HEK293 (cell line): ENCODE data around the gene CTXND2.

Experiments
- CTCF ChIA-PET: fragments of 350-600 bp; formaldehyde crosslinking; extraction: SDS; loops from one replicate; lab custom pipeline; 2021; ENCODE audit warnings: antibody characterized with exemption; lab: Yijun Ruan, JAX
- POLR2A ChIA-PET: fragments of 300-600 bp; formaldehyde crosslinking; extraction: SDS; loops from one replicate; lab custom pipeline; 2020; ENCODE audit warnings: antibody characterized with exemption, inconsistent platforms; lab: Yijun Ruan, JAX
- H3K27ac ChIP-seq: fragments of 200-500 bp; sonication (Bioruptor generic); 2 replicates; pipeline ENCODE4 v1.5.1; 2014; ENCODE audit warnings: low read depth, low read length, control low read depth, inconsistent platforms; ENCODE audit errors: extremely low read depth
- H3K36me3 ChIP-seq, 2 experiments: fragments of 200-500 bp in 1 of 2; sonication (Bioruptor generic) in 1 of 2; 1 replicate in 1 of 2; 2 replicates in 1 of 2; pipeline ENCODE4 v1.5.1; 2014 to 2017; ENCODE audit warnings: inconsistent platforms in 2 of 2, low read length in 2 of 2; ENCODE audit not compliant: control insufficient read depth in 2 of 2, insufficient read depth in 1 of 2
- H3K4me1 ChIP-seq: fragments of 200-500 bp; sonication (Bioruptor generic); 2 replicates; pipeline ENCODE4 v1.5.1; 2014; ENCODE audit warnings: mild to moderate bottlenecking, low read length, inconsistent platforms; ENCODE audit not compliant: control insufficient read depth, insufficient read depth
- H3K4me3 ChIP-seq: 2 replicates; pipeline ENCODE4 v1.5.1; 2011; ENCODE audit warnings: low read depth, mild to moderate bottlenecking, control low read depth, low read length, moderate library complexity
- H3K9me3 ChIP-seq: fragments of 200-500 bp; sonication (Bioruptor generic); 2 replicates; pipeline ENCODE4 v1.5.1; 2014; ENCODE audit warnings: low read depth, low read length, inconsistent platforms; ENCODE audit not compliant: control insufficient read depth, insufficient read depth
- BCL11A ChIP-seq: fragments of 450-650 bp; formaldehyde crosslinking; IDR thresholded peaks from 2 replicates; pipeline ENCODE4 v1.5.1; 2016; ENCODE audit warnings: low read depth, missing biosample characterization, missing genetic modification characterization
- MYNN ChIP-seq: fragments of 450-650 bp; formaldehyde crosslinking; IDR thresholded peaks from 2 replicates; pipeline ENCODE4 v1.5.1; 2016; ENCODE audit warnings: missing biosample characterization, missing genetic modification characterization, borderline replicate concordance
- MZF1 ChIP-seq: fragments of 450-650 bp; formaldehyde crosslinking; IDR thresholded peaks from 2 replicates; pipeline ENCODE4 v1.5.1; 2017; ENCODE audit warnings: missing biosample characterization, missing genetic modification characterization, borderline replicate concordance
- PRDM1 ChIP-seq: fragments of 450-650 bp; formaldehyde crosslinking; IDR thresholded peaks from 2 replicates; pipeline ENCODE4; 2016; ENCODE audit warnings: missing biosample characterization, missing genetic modification characterization
- PRDM4 ChIP-seq: fragments of 450-650 bp; formaldehyde crosslinking; IDR thresholded peaks from 2 replicates; pipeline ENCODE4 v1.5.1; 2017; ENCODE audit warnings: missing biosample characterization, missing genetic modification characterization
- SCRT2 ChIP-seq: fragments of 450-650 bp; formaldehyde crosslinking; IDR thresholded peaks from 2 replicates; pipeline ENCODE4 v1.5.1; 2016; ENCODE audit warnings: missing biosample characterization, missing genetic modification characterization
- ZBTB17 ChIP-seq: fragments of 450-650 bp; formaldehyde crosslinking; IDR thresholded peaks from 2 replicates; pipeline ENCODE4 v1.5.1; 2016; ENCODE audit warnings: missing biosample characterization, missing genetic modification characterization
- ZFP69B ChIP-seq: fragments of 450-650 bp; formaldehyde crosslinking; IDR thresholded peaks from 2 replicates; pipeline ENCODE4 v1.5.1; 2016; ENCODE audit warnings: missing biosample characterization, missing genetic modification characterization
- ZNF10 ChIP-seq: fragments of 450-650 bp; formaldehyde crosslinking; IDR thresholded peaks from 2 replicates; pipeline ENCODE4 v1.5.1; 2017; ENCODE audit warnings: missing biosample characterization, missing genetic modification characterization
- ZNF2 ChIP-seq: fragments of 450-650 bp; formaldehyde crosslinking; IDR thresholded peaks from 2 replicates; pipeline ENCODE4 v1.5.1; 2016; ENCODE audit warnings: missing biosample characterization, missing genetic modification characterization
- ZNF335 ChIP-seq: fragments of 450-650 bp; formaldehyde crosslinking; conservative IDR thresholded peaks from 2 replicates; pipeline ENCODE4 v1.5.1; 2016; ENCODE audit warnings: missing biosample characterization, missing genetic modification characterization
- ZNF366 ChIP-seq: fragments of 450-650 bp; formaldehyde crosslinking; conservative IDR thresholded peaks from 2 replicates; pipeline ENCODE4 v1.5.1; 2016; ENCODE audit warnings: missing biosample characterization, missing genetic modification characterization
- ZNF449 ChIP-seq: fragments of 450-650 bp; formaldehyde crosslinking; IDR thresholded peaks from 2 replicates; pipeline ENCODE4 v1.5.1; 2017; ENCODE audit warnings: missing biosample characterization, mild to moderate bottlenecking, missing genetic modification characterization, moderate library complexity
- ZNF549 ChIP-seq: fragments of 450-650 bp; IDR thresholded peaks from 2 replicates; pipeline ENCODE4 v1.5.1; 2018; ENCODE audit warnings: missing biosample characterization, missing genetic modification characterization, mild to moderate bottlenecking, inconsistent platforms, moderate library complexity
- ZNF837 ChIP-seq: fragments of 450-650 bp; formaldehyde crosslinking; IDR thresholded peaks from 2 replicates; pipeline ENCODE4 v1.5.1; 2016; ENCODE audit warnings: missing biosample characterization, missing genetic modification characterization
- ZSCAN23 ChIP-seq: fragments of 450-650 bp; formaldehyde crosslinking; IDR thresholded peaks from 2 replicates; pipeline ENCODE4 v1.5.1; 2016; ENCODE audit warnings: missing biosample characterization, missing genetic modification characterization
- TF ChIP-seq, protein P1 (sequence below): fragments of 450-650 bp; formaldehyde crosslinking; IDR thresholded peaks from 2 replicates; pipeline ENCODE4 v1.5.1; 2016; ENCODE audit warnings: missing biosample characterization, missing genetic modification characterization
- TF ChIP-seq, protein P2 (sequence below): fragments of 450-650 bp; formaldehyde crosslinking; IDR thresholded peaks from 2 replicates; pipeline ENCODE4 v1.5.1; 2016; ENCODE audit warnings: missing biosample characterization, missing genetic modification characterization

CTXND2 gene

GRCh38 chr1:150874455-150875196 lies 12.3 kb upstream of the CTXND2 start (continued):
- TF ChIP-seq PRDM4 (tag by site-specific recombination) (no peak), SCRT2 (peak; percentile 72), ZBTB17 (tag by site-specific recombination) (peak; percentile 76), PRDM1 (tag by site-specific recombination) (peak; percentile 94), ZNF549 (tag by site-specific recombination) (no peak), ZNF366 (tag by site-specific recombination) (0 out of 2 replicates have a peak, but pooled peaks have one; percentile 23)
- TF ChIP-seq, protein P1, sequence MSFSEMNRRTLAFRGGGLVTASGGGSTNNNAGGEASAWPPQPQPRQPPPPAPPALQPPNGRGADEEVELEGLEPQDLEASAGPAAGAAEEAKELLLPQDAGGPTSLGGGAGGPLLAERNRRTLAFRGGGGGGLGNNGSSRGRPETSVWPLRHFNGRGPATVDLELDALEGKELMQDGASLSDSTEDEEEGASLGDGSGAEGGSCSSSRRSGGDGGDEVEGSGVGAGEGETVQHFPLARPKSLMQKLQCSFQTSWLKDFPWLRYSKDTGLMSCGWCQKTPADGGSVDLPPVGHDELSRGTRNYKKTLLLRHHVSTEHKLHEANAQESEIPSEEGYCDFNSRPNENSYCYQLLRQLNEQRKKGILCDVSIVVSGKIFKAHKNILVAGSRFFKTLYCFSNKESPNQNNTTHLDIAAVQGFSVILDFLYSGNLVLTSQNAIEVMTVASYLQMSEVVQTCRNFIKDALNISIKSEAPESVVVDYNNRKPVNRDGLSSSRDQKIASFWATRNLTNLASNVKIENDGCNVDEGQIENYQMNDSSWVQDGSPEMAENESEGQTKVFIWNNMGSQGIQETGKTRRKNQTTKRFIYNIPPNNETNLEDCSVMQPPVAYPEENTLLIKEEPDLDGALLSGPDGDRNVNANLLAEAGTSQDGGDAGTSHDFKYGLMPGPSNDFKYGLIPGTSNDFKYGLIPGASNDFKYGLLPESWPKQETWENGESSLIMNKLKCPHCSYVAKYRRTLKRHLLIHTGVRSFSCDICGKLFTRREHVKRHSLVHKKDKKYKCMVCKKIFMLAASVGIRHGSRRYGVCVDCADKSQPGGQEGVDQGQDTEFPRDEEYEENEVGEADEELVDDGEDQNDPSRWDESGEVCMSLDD (tag by site-specific recombination): no peak

DNA sequence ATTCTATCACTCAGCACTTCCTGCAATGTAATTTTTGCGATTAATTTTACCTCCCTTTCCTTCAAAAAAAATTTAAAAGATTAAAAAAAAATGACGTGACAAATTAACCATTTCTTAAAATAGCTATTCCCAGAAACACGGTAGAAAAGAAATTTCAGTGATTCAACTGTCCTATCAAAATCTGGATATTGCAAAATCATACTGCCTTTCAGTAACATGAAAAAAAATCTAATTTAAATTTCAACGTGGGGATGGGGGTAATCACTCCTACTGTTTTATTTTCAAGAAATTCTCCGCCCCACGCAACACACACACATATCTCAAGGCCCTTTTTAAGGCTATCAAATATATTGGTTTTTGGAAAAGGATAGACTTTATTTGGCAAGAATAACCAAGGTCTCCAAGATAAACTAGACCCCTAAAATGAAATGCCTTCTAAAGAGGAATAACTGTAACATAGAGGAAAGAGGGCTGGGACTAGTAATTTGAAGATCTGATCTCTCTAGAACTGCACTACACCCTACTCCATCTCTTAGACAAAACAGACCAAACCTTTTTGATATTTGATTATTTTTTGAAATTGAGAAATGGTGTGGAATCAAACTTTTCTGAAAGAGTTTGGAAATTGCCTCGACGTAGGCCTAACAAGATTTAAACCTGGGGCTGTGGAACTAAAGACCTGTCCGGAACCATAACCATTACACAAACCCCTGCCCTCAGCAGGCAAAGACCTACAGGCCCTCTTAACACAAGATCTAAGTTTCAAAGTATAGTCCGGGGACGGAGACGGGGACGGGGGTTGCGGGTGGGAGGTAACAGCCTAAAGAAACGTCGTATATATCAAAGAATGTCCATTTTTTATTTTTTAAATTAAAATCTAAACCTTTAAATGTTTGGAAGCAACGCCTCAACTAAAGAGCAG lies 11.5 kb upstream of the CTXND2 start:
- H3K4me3 ChIP-seq: peak overlapping the region; percentile 79
- ChIA-PET CTCF (interaction anchor here (1.6 kb wide), 1 partner anchor 47 kb away, joined by 9 read pairs; no protein-coding TSS in a partner anchor), POLR2A (interaction anchor here (1.1 kb wide), 1 partner anchor 170 kb away, joined by 3 read pairs; no protein-coding TSS in a partner anchor)
- no peaks in the 10 kb centered on the region for H3K9me3 ChIP-seq
- H3K4me1 ChIP-seq: peaks cover 4% of the 10 kb centered on the region; the same call in 1 of the 2 replicates
- no peak for TF ChIP-seq ZNF837 (tag by site-specific recombination)
- no peak for TF ChIP-seq BCL11A (tag by site-specific recombination)
- no peak for TF ChIP-seq ZFP69B (tag by site-specific recombination)
- TF ChIP-seq ZNF10: peak; percentile 72; the same call in 1 of the 2 replicates
- TF ChIP-seq, protein P2, sequence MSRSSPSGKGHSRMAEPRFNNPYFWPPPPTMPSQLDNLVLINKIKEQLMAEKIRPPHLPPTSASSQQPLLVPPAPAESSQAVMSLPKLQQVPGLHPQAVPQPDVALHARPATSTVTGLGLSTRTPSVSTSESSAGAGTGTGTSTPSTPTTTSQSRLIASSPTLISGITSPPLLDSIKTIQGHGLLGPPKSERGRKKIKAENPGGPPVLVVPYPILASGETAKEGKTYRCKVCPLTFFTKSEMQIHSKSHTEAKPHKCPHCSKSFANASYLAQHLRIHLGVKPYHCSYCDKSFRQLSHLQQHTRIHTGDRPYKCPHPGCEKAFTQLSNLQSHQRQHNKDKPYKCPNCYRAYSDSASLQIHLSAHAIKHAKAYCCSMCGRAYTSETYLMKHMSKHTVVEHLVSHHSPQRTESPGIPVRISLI (tag by site-specific recombination): peak; percentile 69; the same call in 1 of the 2 replicates
- 0 out of 2 replicates have a peak, but pooled peaks have one; percentile 12 for TF ChIP-seq ZNF2 (tag by site-specific recombination)
- no peak for TF ChIP-seq ZBTB17 (tag by site-specific recombination)
- no peak for TF ChIP-seq PRDM1 (tag by site-specific recombination)
- TF ChIP-seq MYNN (tag by site-specific recombination): peak; percentile 97
- TF ChIP-seq MZF1 (tag by site-specific recombination): no peak
- TF ChIP-seq ZSCAN23 (tag by site-specific recombination): no peak
- peak; percentile 59 for TF ChIP-seq ZNF335 (tag by site-specific recombination)
- TF ChIP-seq ZNF449 (tag by site-specific recombination): no peak
- TF ChIP-seq, all 188 proteins: peak for 5
- peak overlapping the region; percentile 79 for H3K27ac ChIP-seq
- peaks cover 0 to 8% of the 10 kb centered on the region in 2 experiments; a peak in 2 of 3 replicates for H3K36me3 ChIP-seq
